NCI-H2081 (cell line): ENCODE measurements around the gene PMPCA.
A peak's percentile ranks its signal among the peaks of the same experiment; 100 is the strongest.
"Not testable (repeated sequence)": the region's sequence is repeated elsewhere in the genome, so short reads cannot be mapped to it uniquely, and the experiment has no call there.

ENCODE experiments used
- DNase-seq, 2 experiments: peaks; one replicate each; lab custom pipeline; 2025; lab: John Stamatoyannopoulos, UW

The PMPCA gene

GRCh38 chr9:136394312-136395019 is 16.0 kb upstream of the PMPCA start:
- DNase-seq: no peak

DNA sequence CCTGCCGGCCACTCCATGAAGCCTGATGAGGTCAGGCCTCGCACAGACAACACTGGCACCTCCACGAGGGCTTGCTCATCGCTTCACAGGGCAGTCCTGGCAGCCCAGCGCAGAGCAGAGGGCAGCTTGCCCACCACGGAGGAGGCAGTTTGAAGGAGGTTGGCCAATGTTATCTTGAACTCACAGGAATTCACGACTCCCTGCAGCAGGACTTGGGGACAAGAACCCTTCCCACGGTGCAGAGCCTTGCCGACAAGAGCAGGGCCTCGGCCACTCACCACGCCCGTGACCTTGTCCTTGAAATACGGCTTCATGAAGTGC is 15.5 kb upstream of the PMPCA start:
- no peak for DNase-seq

GRCh38 chr9:136395345-136396218 is 14.9 kb upstream of the PMPCA start:
- no peak for DNase-seq

DNA sequence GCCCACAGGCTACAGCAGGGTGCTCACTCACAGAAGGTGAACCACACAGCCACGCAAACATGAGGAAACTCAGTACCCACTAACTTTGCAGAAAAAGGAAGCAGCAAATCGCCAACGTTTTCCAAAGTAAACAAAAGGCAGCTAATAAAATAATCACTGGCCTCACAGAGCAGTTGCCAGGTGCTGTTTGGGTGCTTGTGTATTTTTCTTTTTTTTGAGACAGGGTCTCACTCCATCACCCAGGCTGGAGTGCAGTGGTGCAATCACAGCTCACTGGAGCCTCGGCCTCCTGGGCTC is 14.3 kb upstream of the PMPCA start:
- DNase-seq: no peak

- DNase-seq: no peak
Observed at GRCh38 chr9:136397643-136398042, 12.8 kb upstream of the PMPCA start.

- DNase-seq: no peak
Observed at GRCh38 chr9:136398286-136398685, 12.2 kb upstream of the PMPCA start.

- peak in 1 of 2 experiments; percentile 16 for DNase-seq
Observed at GRCh38 chr9:136399176-136400037, 11.1 kb upstream of the PMPCA start.

DNA sequence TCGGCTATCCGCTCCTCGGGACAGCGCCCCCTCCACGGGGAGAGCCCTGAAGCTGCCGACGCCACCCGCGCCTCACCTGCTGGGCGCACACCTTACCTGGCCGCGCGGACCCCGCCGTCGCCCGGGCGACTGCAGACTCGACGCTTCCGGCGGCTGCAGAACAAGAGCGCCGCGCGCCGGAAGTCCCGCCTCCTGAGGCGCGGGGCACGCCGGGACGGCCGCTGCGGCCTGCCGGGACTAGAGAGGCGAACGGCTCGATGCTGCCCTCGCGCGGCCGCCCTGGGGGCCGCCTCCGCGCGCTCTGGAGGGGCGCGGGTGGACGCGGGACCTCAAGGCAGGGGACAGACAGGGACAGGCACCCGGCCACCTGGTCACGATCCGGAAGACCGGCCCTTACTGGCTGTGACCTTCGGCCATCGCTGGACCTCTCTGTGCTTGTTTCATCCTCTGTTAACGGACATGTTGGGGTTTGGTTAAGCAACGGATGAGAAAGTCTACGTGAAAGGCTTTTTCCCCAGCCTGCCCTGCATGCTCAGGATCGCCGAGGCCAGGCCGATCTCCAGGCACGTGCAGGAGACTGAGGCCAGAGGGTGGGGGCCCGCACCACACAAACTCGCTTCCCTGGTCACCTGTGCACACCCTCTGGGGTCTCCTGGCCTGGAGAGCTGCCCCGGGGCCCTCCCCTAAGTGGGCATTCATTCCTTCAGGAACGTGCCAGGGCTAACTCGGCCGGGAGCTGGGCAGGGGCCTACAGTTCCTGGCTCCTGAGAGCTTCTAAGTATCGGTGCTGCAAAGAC is 10.2 kb upstream of the PMPCA start, which contains the start of gene SNAPC4:
Gene SNAPC4 (minus strand): TSS at position 133 of the 797 bp plus-strand sequence. CDS start 1,742 bp downstream, outside the sequence.
- peak; percentile 90 to 91 for DNase-seq

GRCh38 chr9:136401173-136401922 is 9.1 kb upstream of the PMPCA start:
- no peak for DNase-seq

- no peak for DNase-seq
Observed at GRCh38 chr9:136402067-136402466, 8.4 kb upstream of the PMPCA start.

DNA sequence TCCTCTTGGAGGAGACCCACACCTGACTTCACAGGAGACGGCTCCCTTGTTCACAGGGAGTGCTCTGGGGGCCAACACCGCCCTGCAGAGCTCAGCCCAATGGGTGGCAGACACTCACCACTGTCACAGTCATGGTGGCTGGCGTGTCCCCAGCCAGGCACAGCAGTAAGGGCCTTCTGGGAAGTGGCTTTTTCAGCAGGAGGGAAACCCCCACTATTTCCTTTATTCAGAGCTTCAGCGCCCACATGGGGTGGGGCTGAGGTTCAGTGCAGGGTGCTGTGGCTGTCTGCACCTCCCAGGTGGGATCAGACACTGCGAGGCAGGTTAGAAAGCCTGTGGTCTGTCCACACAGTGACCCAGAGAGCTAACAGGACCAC is 6.9 kb upstream of the PMPCA start:
- no peak for DNase-seq

GRCh38 chr9:136403915-136404800 is 6.3 kb upstream of the PMPCA start:
- DNase-seq: no peak

DNA sequence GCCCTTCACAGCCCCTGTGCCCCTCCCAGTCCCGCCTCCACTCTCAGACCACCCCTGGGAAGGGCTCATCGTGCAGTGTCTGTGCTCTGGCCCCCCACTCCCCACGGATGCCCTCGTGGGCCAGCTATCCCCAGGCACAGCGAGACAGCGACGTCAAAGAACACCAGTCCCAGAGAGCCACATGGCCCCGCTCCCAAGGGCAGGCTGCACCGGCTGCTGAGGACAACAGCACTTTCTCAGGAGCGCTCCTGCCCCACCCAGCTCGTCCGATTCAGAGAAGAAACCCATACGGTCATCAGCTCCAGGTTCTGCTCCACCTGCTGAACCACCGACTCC is 5.7 kb upstream of the PMPCA start:
- no peak for DNase-seq

- no peak for DNase-seq
Observed at GRCh38 chr9:136405481-136405880, 5.0 kb upstream of the PMPCA start.

- DNase-seq: not testable (repeated sequence)
Observed at GRCh38 chr9:136405904-136406303, 4.6 kb upstream of the PMPCA start.

- not testable (repeated sequence) for DNase-seq
Observed at GRCh38 chr9:136407061-136407460, 3.4 kb upstream of the PMPCA start.

- DNase-seq: no peak
Observed at GRCh38 chr9:136407911-136408310, 2.5 kb upstream of the PMPCA start.

DNA sequence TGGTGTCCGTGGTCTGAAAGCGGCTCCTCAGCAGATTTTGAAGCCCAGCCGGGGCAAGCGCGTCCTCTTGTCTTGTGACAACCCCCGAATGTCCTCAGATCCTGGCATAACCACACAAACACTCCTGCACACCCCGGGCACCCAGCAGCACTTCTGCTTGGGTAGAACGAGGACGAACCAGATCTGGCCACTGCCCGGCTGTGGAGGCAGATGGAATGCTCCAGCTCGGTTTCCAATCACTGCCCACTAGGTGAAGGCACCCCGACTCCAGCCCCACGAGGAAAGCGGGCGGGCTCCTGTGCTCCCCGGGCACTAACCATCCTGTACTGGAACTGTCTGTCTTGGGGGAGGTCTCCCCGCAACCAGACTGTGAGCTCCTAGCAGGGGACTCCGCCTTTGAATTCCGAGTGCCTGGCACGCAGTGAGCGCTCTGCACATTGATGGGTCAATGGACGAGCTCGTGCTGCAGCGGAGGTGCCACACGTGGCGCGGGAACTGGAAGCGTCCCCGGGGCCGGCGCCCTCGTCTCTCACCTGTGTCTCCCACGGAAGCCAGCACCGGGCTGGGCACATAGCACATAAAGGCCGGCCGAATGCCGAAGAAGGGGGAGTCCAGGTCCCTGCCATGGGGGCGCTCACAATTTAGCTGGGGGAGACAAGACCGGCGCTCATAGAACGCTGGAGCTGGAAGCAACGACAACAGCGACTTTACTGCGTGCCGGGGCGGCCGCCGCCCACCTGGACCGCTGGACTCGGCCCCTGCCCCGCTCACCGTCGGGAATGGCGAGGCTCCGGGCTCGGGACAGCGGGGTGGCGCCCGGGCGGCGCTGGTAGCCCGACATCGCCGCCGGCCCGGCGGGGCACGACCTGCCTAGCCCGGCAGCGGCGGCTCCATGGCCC is 652 bp upstream of the PMPCA start:
- DNase-seq: peak in 1 of 2 experiments; percentile 42

- DNase-seq: no peak
Observed at GRCh38 chr9:136411378-136411777, 920 bp downstream of the PMPCA start.
